HCT116 (cell line): Measurements from ENCODE around the gene FAM229A. TPM values are rescaled to one million over a fixed set of nuclear protein-coding genes. Genes with fewer than 3 reads are reported as not detected.

Source experiments
- total RNA-seq: library from RNA; stranded (reverse); gene quantifications from one replicate; pipeline ENCODE4 v1.2.1, GENCODE V29; 2021; ENCODE audit not compliant: unreplicated experiment

The FAM229A gene
- total RNA-seq, 1 experiment from 2014 or later: 16.1 TPM

Other genes with a start within 250 kb of the FAM229A start
- 37.2 TPM for gene TXLNA, start 182.8 kb downstream of the FAM229A start, total RNA-seq
- 5.9 TPM for gene CCDC28B, start 161.9 kb downstream of the FAM229A start, total RNA-seq
- gene IQCC, start 156.8 kb downstream of the FAM229A start, total RNA-seq: 4.7 TPM
- gene DCDC2B, start 153.4 kb downstream of the FAM229A start, total RNA-seq: 0.27 TPM
- gene TMEM234, start 140.1 kb downstream of the FAM229A start, total RNA-seq: 12.3 TPM
- 323 TPM for gene EIF3I, start 140.1 kb downstream of the FAM229A start, total RNA-seq
- gene FAM167B, start 115.3 kb downstream of the FAM229A start, total RNA-seq: 0.42 TPM
- gene LCK, start 111.2 kb downstream of the FAM229A start, total RNA-seq: 0.79 TPM
- gene HDAC1, start 70.4 kb downstream of the FAM229A start, total RNA-seq: 232 TPM
- 127 TPM for gene MARCKSL1, start 26.3 kb downstream of the FAM229A start, total RNA-seq
- gene TSSK3, start 54 bp upstream of the FAM229A start, total RNA-seq: 1.6 TPM
- gene BSDC1, start 32.0 kb upstream of the FAM229A start, total RNA-seq: 47.0 TPM
- gene ZBTB8B, start 102.6 kb upstream of the FAM229A start, total RNA-seq: 0.25 TPM
- 9.7 TPM for gene ZBTB8A, start 176.9 kb upstream of the FAM229A start, total RNA-seq